ENCODE measurements around the gene KNG1. TPM values are rescaled to one million over a fixed set of nuclear protein-coding genes. Genes with fewer than 3 reads are reported as not detected.

KNG1 gene
- total and polyA plus RNA-seq, 2 of the 8 experiments (the other 6 are each of a cell fraction or from before 2014, with no cell fraction given) = 0.05 TPM; not detected in 1

DNA sequence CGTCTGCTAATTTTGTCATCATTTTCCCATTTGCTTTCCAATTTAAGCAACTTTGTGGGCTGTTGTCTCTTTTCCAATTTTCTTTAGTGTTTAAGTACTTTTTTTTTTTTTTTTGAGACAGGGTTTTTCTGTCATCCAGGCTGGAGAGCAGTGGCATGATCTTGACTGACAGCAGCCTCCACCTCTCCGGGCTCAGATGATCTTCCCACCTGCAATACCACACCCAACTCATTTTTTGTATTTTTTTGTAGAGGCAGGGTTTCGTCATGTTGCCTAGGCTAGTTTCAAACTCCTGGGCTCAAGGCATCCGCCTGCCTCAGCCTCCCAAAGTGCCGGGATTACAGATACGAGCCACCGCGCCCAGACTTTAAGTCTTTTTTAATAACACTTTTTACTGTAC lies 40.1 kb downstream of the KNG1 start:
- Histone ChIP-seq H3K9ac (replicated peaks in 1 of 4; ENCODE audit: extremely low read depth in 1 of 4, low read depth in 3 of 4, low read length in 3 of 4) (no peak overlapping the region), H3K18ac (ENCODE audit: extremely low read depth, low read length) (no peak overlapping the region), H3K14ac (ENCODE audit: insufficient read length) (no peak overlapping the region), H3K56ac (replicated peaks; ENCODE audit: insufficient read length, low read depth, low read length) (no peak overlapping the region), H3K27ac (ENCODE audit: low read depth, low read length) (no peak overlapping the region), H4K91ac (replicated peaks; ENCODE audit: insufficient read length, low read length) (no peak overlapping the region), H3K4me1 (replicated peaks in 1 of 4; ENCODE audit: control insufficient read depth in 3 of 4, insufficient read depth in 4 of 4, low read length in 3 of 4) (peaks cover 0 to 2% (median 0%) of the 10 kb centered on the region in 4 experiments; a peak in 2 of 7 replicates), H2AFZ (ENCODE audit: low read length) (0 out of 2 replicates have a peak overlapping the region, but pooled peaks have one; percentile 34), H3K4me2 (ENCODE audit: insufficient read depth in 1 of 2, low read depth in 2 of 2, low read length in 2 of 2) (no peak overlapping the region), H4K5ac (ENCODE audit: insufficient read length, low read depth, low read length) (no peak overlapping the region), H3K4me3 (ENCODE audit: extremely low read depth in 1 of 4, insufficient read depth in 2 of 4, low read depth in 3 of 4, low read length in 4 of 4) (no peak overlapping the region), H3K79me1 (ENCODE audit: low read depth, low read length) (no peaks in the 10 kb centered on the region), H2AK5ac (ENCODE audit: low read depth, low read length) (no peak overlapping the region), H2BK12ac (ENCODE audit: low read depth, low read length) (no peak overlapping the region), H3K79me2 (ENCODE audit: control insufficient read depth in 1 of 2, insufficient read depth in 2 of 2, low read length in 2 of 2) (no peaks in the 10 kb centered on the region), H2BK15ac (ENCODE audit: low read length) (no peak overlapping the region), H4K20me1 (replicated peaks in 1 of 2; ENCODE audit: control insufficient read depth in 1 of 2, insufficient read depth in 2 of 2, low read length in 2 of 2) (no peaks in the 10 kb centered on the region), H3K9me3 (ENCODE audit: insufficient read depth in 2 of 2, low read depth in 1 of 2, low read length in 1 of 2) (no peaks in the 10 kb centered on the region), H2BK120ac (replicated peaks; ENCODE audit: low read depth, low read length) (no peak overlapping the region), H3K23me2 (ENCODE audit: low read depth, low read length) (no peaks in the 10 kb centered on the region), H3K36me3 (ENCODE audit: control insufficient read depth in 2 of 4, insufficient read depth in 4 of 4, low read length in 3 of 4) (no peaks in the 10 kb centered on the region), H3K27me3 (replicated peaks in 1 of 4; ENCODE audit: control insufficient read depth in 3 of 4, extremely low read depth in 1 of 4, insufficient read depth in 3 of 4, low read length in 3 of 4) (no peaks in the 10 kb centered on the region), H2BK20ac (ENCODE audit: low read length) (no peak overlapping the region), H2BK5ac (ENCODE audit: low read depth, low read length) (no peak overlapping the region; the same call in 1 of the 2 replicates), H3K4ac (replicated peaks; ENCODE audit: insufficient read length, low read depth, low read length) (no peak overlapping the region), H4K8ac (ENCODE audit: extremely low read depth, insufficient read depth, low read length) (no peak overlapping the region), H3K23ac (ENCODE audit: insufficient read length) (no peak overlapping the region)
- FAIRE-seq (no peak), DNase-seq (ENCODE audit: low read depth in 1 of 2, low spot score in 2 of 2) (no peak)
- CTCF ChIA-PET (ENCODE audit: partially characterized antibody) = interaction anchor here (0.7 to 1.3 kb wide), 3 partner anchors 105 to 142 kb away, joined by 3 to 4 read pairs (median 4); no protein-coding TSS in a partner anchor
- WGBS, 2 experiments (ENCODE audit: extremely low coverage in 1 of 2, insufficient coverage in 1 of 2, insufficient read length in 1 of 2, insufficient replicate concordance in 2 of 2, low coverage in 1 of 2, low lambda C conversion rate in 2 of 2, missing lambda C conversion rate in 1 of 2) = 91% methylated on average over 8 of the region's 8 CpGs; no CpG with 5 or more reads in 1 of the 2 experiments
- POLR2A ChIA-PET (ENCODE audit: partially characterized antibody) = interaction anchor here (0.9 kb wide), 1 partner anchor 26 kb away, joined by 6 read pairs; the partner anchor contains the start of gene EIF4A2
- TF ChIP-seq, protein P1, sequence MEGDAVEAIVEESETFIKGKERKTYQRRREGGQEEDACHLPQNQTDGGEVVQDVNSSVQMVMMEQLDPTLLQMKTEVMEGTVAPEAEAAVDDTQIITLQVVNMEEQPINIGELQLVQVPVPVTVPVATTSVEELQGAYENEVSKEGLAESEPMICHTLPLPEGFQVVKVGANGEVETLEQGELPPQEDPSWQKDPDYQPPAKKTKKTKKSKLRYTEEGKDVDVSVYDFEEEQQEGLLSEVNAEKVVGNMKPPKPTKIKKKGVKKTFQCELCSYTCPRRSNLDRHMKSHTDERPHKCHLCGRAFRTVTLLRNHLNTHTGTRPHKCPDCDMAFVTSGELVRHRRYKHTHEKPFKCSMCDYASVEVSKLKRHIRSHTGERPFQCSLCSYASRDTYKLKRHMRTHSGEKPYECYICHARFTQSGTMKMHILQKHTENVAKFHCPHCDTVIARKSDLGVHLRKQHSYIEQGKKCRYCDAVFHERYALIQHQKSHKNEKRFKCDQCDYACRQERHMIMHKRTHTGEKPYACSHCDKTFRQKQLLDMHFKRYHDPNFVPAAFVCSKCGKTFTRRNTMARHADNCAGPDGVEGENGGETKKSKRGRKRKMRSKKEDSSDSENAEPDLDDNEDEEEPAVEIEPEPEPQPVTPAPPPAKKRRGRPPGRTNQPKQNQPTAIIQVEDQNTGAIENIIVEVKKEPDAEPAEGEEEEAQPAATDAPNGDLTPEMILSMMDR (IDR thresholded peaks at IDR 0.05; ENCODE audit: control extremely low read depth in 1 of 3, insufficient read depth in 1 of 3, low read depth in 1 of 3, low read length in 3 of 3) = no peak
- no peak for TF ChIP-seq HDAC2 (IDR thresholded peaks at IDR 0.05; ENCODE audit: borderline replicate concordance in 1 of 2, low read depth in 2 of 2, low read length in 2 of 2)
- TF ChIP-seq BCL11A (IDR thresholded peaks at IDR 0.05; ENCODE audit: low read depth in 2 of 2, low read length in 2 of 2) = no peak

Measured in H1 (cell line).